Hepatocyte (in vitro differentiated cells): ENCODE results near the gene SLC8A2.

Experiments
- EZH2 ChIP-seq: fragments of 200-600 bp; sonication (generic); IDR thresholded peaks from 2 replicates; pipeline ENCODE4 v1.6.1; 2016; ENCODE audit warnings: antibody characterized with exemption, mild to moderate bottlenecking, borderline replicate concordance
- EZH2phosphoT487 ChIP-seq: fragments of 200-600 bp; sonication (generic); IDR thresholded peaks from one replicate; pipeline ENCODE4 v1.6.1; 2018; ENCODE audit warnings: antibody characterized with exemption, mild to moderate bottlenecking, low read depth, moderate library complexity; ENCODE audit not compliant: unreplicated experiment, severe bottlenecking
- TF ChIP-seq, protein P1 (sequence below): fragments of 200-600 bp; sonication (generic); IDR thresholded peaks from 2 replicates; pipeline ENCODE4 v1.5.1; 2016; ENCODE audit warnings: antibody characterized with exemption, mild to moderate bottlenecking; ENCODE audit not compliant: poor library complexity

DNA sequence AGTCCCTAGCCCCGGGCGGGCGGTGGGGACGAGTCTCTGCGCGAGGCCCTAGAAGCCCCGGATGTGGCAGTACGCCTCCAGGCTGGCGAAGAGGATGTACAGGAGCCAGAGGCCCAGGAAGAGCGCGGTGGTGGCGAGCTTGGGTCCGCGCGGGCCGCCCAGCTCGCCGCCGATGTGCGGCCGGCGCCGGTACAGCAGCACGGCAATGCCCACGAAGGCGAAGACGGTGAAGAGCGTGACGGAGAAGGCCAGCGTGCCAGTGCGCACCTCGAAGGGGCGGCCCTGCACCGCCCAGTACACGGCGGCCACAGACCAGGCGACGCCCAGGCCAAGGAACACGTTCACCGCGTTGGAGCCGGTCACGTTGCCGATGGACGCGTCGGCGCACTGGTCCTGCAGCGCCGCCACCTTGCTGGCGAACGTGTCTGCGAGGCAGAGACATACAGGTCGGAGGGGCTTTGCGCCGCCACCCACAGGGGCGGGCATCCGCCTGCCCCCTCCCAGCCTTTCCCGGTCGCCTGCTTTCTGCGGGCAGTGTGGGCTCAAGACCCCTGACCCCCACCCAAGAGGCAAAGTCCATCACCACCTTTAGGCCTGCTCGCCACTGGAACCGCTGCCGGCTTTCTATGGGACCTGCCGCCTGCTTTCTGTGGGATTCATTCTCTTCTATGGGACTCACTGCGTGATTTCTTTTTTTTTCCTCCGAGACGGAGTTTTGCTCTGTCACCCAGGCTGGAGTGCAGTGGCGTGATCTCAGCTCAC, 41.5 kb downstream of the SLC8A2 start:
- TF ChIP-seq, protein P1, sequence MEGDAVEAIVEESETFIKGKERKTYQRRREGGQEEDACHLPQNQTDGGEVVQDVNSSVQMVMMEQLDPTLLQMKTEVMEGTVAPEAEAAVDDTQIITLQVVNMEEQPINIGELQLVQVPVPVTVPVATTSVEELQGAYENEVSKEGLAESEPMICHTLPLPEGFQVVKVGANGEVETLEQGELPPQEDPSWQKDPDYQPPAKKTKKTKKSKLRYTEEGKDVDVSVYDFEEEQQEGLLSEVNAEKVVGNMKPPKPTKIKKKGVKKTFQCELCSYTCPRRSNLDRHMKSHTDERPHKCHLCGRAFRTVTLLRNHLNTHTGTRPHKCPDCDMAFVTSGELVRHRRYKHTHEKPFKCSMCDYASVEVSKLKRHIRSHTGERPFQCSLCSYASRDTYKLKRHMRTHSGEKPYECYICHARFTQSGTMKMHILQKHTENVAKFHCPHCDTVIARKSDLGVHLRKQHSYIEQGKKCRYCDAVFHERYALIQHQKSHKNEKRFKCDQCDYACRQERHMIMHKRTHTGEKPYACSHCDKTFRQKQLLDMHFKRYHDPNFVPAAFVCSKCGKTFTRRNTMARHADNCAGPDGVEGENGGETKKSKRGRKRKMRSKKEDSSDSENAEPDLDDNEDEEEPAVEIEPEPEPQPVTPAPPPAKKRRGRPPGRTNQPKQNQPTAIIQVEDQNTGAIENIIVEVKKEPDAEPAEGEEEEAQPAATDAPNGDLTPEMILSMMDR: no peak
- TF ChIP-seq EZH2phosphoT487 (no peak), EZH2 (peak; percentile 53)
